HepG2 (cell line): ENCODE results near the gene NAA35. TPM values are rescaled to one million over a fixed set of nuclear protein-coding genes. Genes with fewer than 3 reads are reported as not detected.
"Not testable (repeated sequence)": the region's sequence is repeated elsewhere in the genome, so short reads cannot be mapped to it uniquely, and the experiment has no call there.

Experiments used
- ATAC-seq: fragments of 200-7000 bp; cut with Tn5 transposase; 3 replicates; pipeline ENCODE4 v1.9.1; 2020; ENCODE audit warnings: mild to moderate bottlenecking, moderate library complexity
- BruUV-seq: library from RNA; stranded (reverse); fragments of 400-500 nt; replicated peaks from 2 replicates; lab custom pipeline; 2021; lab: Mats Ljungman, UMichigan
- CTCF ChIA-PET: fragments of 300-600 bp; formaldehyde crosslinking; extraction: SDS; loops from one replicate; lab custom pipeline; 2021; ENCODE audit warnings: low total read pairs, inconsistent platforms, low intra/inter-chr PET ratio; lab: Yijun Ruan, JAX
- POLR2A ChIA-PET: fragments of 350-600 bp; sonication (Branson Sonifier 250); formaldehyde crosslinking; loops from one replicate; lab custom pipeline; 2020; ENCODE audit warnings: antibody characterized with exemption, inconsistent platforms; lab: Yijun Ruan, JAX
- DNase-seq: peaks from one replicate; pipeline ENCODE4 v3.0.0-alpha.2; 2015; ENCODE audit warnings: low spot score
- FAIRE-seq: peaks from 3 replicates; lab custom pipeline; 2011; peaks lifted over from hg19 to GRCh38; lab: Jason Lieb, UNC
- H2AFZ ChIP-seq: one replicate; pipeline ENCODE4 v1.6.1; 2011; ENCODE audit warnings: low read length, inconsistent platforms
- H3K27ac ChIP-seq: fragments of 300-600 bp; 3 replicates; pipeline ENCODE4 v1.8.0; 2011; ENCODE audit warnings: mixed run types, mild to moderate bottlenecking, mixed read lengths, low read length, inconsistent platforms; ENCODE audit not compliant: insufficient read depth; ENCODE audit errors: extremely low read length
- H3K27me3 ChIP-seq, 2 experiments: fragments of 200-600 bp in 1 of 2; 2 replicates in 1 of 2; 3 replicates in 1 of 2; pipeline versions ENCODE4 v1.6.0 to v1.8.0; 2011; ENCODE audit warnings: low read length in 2 of 2, mild to moderate bottlenecking in 2 of 2, moderate library complexity in 2 of 2, inconsistent platforms in 1 of 2; ENCODE audit not compliant: insufficient read depth in 2 of 2, control insufficient read depth in 1 of 2
- H3K36me3 ChIP-seq, 2 experiments: fragments of 200-600 bp in 1 of 2; replicated peaks in 1 of 2; 2 replicates in 1 of 2; 3 replicates in 1 of 2; pipeline versions ENCODE4 v1.5.1 to v1.8.0; 2011; ENCODE audit warnings: low read length in 2 of 2, inconsistent platforms in 1 of 2; ENCODE audit not compliant: insufficient read depth in 2 of 2, control insufficient read depth in 1 of 2
- H3K4me1 ChIP-seq: 2 replicates; pipeline ENCODE4 v1.5.1; 2012; ENCODE audit warnings: low read length, inconsistent platforms; ENCODE audit not compliant: insufficient read depth
- H3K4me2 ChIP-seq: 2 replicates; pipeline ENCODE4 v1.6.0; 2011; ENCODE audit warnings: low read depth, low read length, inconsistent platforms
- H3K4me3 ChIP-seq, 3 experiments: fragments of 200-600 bp in 1 of 3; sonication (generic), shearing (Covaris generic) in 1 of 3; replicated peaks in 1 of 3; 2 replicates each; pipeline ENCODE4 v1.5.1; 2011 to 2016; ENCODE audit warnings: low read length in 3 of 3, inconsistent platforms in 2 of 3, low read depth in 2 of 3, mild to moderate bottlenecking in 2 of 3, control low read depth in 1 of 3, mixed read lengths in 1 of 3; ENCODE audit not compliant: insufficient read depth in 1 of 3
- H3K79me2 ChIP-seq: one replicate; pipeline ENCODE4 v1.6.1; 2011; ENCODE audit warnings: low read length, inconsistent platforms; ENCODE audit not compliant: insufficient read depth
- H3K9ac ChIP-seq: 2 replicates; pipeline ENCODE4 v1.6.0; 2011; ENCODE audit warnings: mild to moderate bottlenecking, low read depth, low read length, inconsistent platforms; ENCODE audit not compliant: insufficient read depth
- H3K9me3 ChIP-seq: 2 replicates; pipeline ENCODE4 v1.5.1; 2012; ENCODE audit warnings: mild to moderate bottlenecking, low read length
- H4K20me1 ChIP-seq: 2 replicates; pipeline ENCODE4 v1.6.0; 2011; ENCODE audit warnings: inconsistent platforms, mild to moderate bottlenecking, low read length, moderate library complexity; ENCODE audit not compliant: insufficient read depth
- CBX5 ChIP-seq: sonication (generic); formaldehyde crosslinking; IDR thresholded peaks from 2 replicates; pipeline ENCODE4 v1.4.0; 2020; ENCODE audit warnings: missing genetic modification reagents, borderline replicate concordance
- NONO ChIP-seq, 2 experiments: fragments of 450-650 bp in 1 of 2; sonication (generic) in 1 of 2; formaldehyde crosslinking in 1 of 2; IDR thresholded peaks in 1 of 2; conservative IDR thresholded peaks in 1 of 2; 2 replicates each; pipeline versions ENCODE4 v1.6.1 to v1.8.0; 2017 to 2022; ENCODE audit warnings: mild to moderate bottlenecking in 1 of 2, missing genetic modification reagents in 1 of 2, moderate library complexity in 1 of 2
- SNAPC5 ChIP-seq: sonication (generic); formaldehyde crosslinking; IDR thresholded peaks from 2 replicates; pipeline ENCODE4 v1.8.1; 2023; ENCODE audit warnings: mild to moderate bottlenecking, missing genetic modification reagents, borderline replicate concordance
- ZFP91 ChIP-seq: sonication (generic); formaldehyde crosslinking; IDR thresholded peaks from 2 replicates; pipeline ENCODE4 v1.9.0; 2022; ENCODE audit warnings: missing genetic modification reagents, mild to moderate bottlenecking, borderline replicate concordance
- ZNF652 ChIP-seq: IDR thresholded peaks from 2 replicates; pipeline ENCODE4 v1.6.1; 2016; ENCODE audit warnings: low read depth, borderline replicate concordance
- WGBS: methylation state at CpG from one replicate; pipeline ENCODE4 v1.1.6; 2017; ENCODE audit warnings: low lambda C conversion rate; 5-methylcytosine and 5-hydroxymethylcytosine counted together
- in situ Hi-C: cut with HindIII; loops from 2 replicates; pipeline ENCODE4 v1.10.0; 2017; ENCODE audit warnings: low pct_unique_long_range_greater_than_20kb; ENCODE audit not compliant: extremely low pct_ligation_motif_present
- intact Hi-C: fragments of 100-400 bp; cut with micrococcal nuclease; formaldehyde crosslinking; loops from one replicate; pipeline ENCODE4 v1.10.0; 2022; ENCODE audit not compliant: unreplicated experiment
- polyA plus RNA-seq, 8 experiments: library from polyadenylated mRNA; depleted of rRNA in 3 of 8; stranded (reverse) in 7 of 8; unstranded in 1 of 8; fragments of >200 nt; fragmentation: Illumina TruSeq in 4 of 8; extraction: Trizol in 4 of 8; gene quantifications; 2 replicates each; pipeline versions ENCODE4 v1.2.1 to v1.2.3, GENCODE V29; 2011 to 2016; ENCODE audit warnings: low read depth in 4 of 8, missing spikeins in 1 of 8, mixed read lengths in 1 of 8; ENCODE audit not compliant: insufficient read depth in 1 of 8
- total RNA-seq, 5 experiments: library from RNA; depleted of rRNA; stranded (reverse); fragments of >200 nt; fragmentation: Illumina TruSeq; extraction: Trizol; gene quantifications; 2 replicates each; pipeline ENCODE4 v1.2.3, GENCODE V29; 2016; ENCODE audit warnings: low read depth in 1 of 5

NAA35 gene
- total and polyA plus RNA-seq, 2 of the 13 experiments (the other 11 are each of a cell fraction or from before 2014, with no cell fraction given) = 21.6 to 28.9 TPM

- Histone ChIP-seq H4K20me1 (no peaks in the 10 kb centered on the region), H2AFZ (no peak overlapping the region), H3K9ac (no peak overlapping the region), H3K79me2 (no peaks in the 10 kb centered on the region), H3K9me3 (no peaks in the 10 kb centered on the region), H3K4me2 (no peak overlapping the region), H3K36me3 (peaks cover 1 to 34% of the 10 kb centered on the region in 2 experiments; a peak in 4 of 5 replicates), H3K27me3 (no peaks in the 10 kb centered on the region), H3K4me1 (no peaks in the 10 kb centered on the region), H3K27ac (no peak overlapping the region), H3K4me3 (no peak overlapping the region)
- FAIRE-seq = no peak
- CTCF ChIA-PET = no interaction called here
- in situ Hi-C loops = no loop called here
- POLR2A ChIA-PET = no interaction called here
- BruUV-seq = no TSS peak
- no peak for DNase-seq
- no peak for ATAC-seq
- intact Hi-C loops = no loop called here
- no peak for TF ChIP-seq ZFP91 (CRISPR knock-in tag)
Measured at GRCh38 chr9:85971731-85972130, 30.8 kb downstream of the NAA35 start.

GRCh38 chr9:85973238-85973637 lies 32.3 kb downstream of the NAA35 start:
- Histone ChIP-seq H3K9me3 (no peaks in the 10 kb centered on the region), H3K36me3 (peaks cover 1 to 34% of the 10 kb centered on the region in 2 experiments; a peak in 4 of 5 replicates), H2AFZ (no peak overlapping the region), H3K4me1 (no peaks in the 10 kb centered on the region), H3K27ac (no peak overlapping the region), H3K27me3 (no peaks in the 10 kb centered on the region), H3K79me2 (no peaks in the 10 kb centered on the region), H3K4me3 (no peak overlapping the region), H4K20me1 (no peaks in the 10 kb centered on the region), H3K9ac (no peak overlapping the region), H3K4me2 (no peak overlapping the region)
- TF ChIP-seq SNAPC5 (CRISPR knock-in tag) = no peak
- no peak for TF ChIP-seq NONO (IDR thresholded peaks at IDR 0.05)
- no peak for TF ChIP-seq NONO (CRISPR knock-in tag; conservative IDR thresholded peaks at IDR 0.05)
- no peak for TF ChIP-seq ZNF652 (CRISPR knock-in tag)
- no peak for TF ChIP-seq CBX5 (CRISPR knock-in tag)
- no peak for ATAC-seq
- intact Hi-C loops (no loop called here), in situ Hi-C loops (no loop called here)
- no TSS peak for BruUV-seq
- DNase-seq = no peak
- ChIA-PET CTCF (no interaction called here), POLR2A (no interaction called here)
- WGBS = 96% methylated on average over 1 of the region's 1 CpG
- no peak for FAIRE-seq

- H3K4me2 ChIP-seq, intact Hi-C loops, H4K20me1 ChIP-seq, H3K27ac ChIP-seq, H3K9ac ChIP-seq, FAIRE-seq, H3K79me2 ChIP-seq, H3K4me1 ChIP-seq, BruUV-seq, DNase-seq, H3K27me3 ChIP-seq, H2AFZ ChIP-seq, POLR2A ChIA-PET, H3K9me3 ChIP-seq, H3K4me3 ChIP-seq, CTCF ChIA-PET, ATAC-seq, in situ Hi-C loops: not testable (repeated sequence)
- WGBS = 96% methylated on average over 5 of the region's 5 CpGs
- H3K36me3 ChIP-seq = peaks cover 3 to 42% of the 10 kb centered on the region in 2 experiments; a peak in 4 of 5 replicates
Measured at GRCh38 chr9:85974055-85974547, 33.2 kb downstream of the NAA35 start.
